ENCODE results near the gene DHODH.
A peak's percentile ranks its signal among the peaks of the same experiment; 100 is the strongest.
"Not testable (repeated sequence)": the region's sequence is repeated elsewhere in the genome, so short reads cannot be mapped to it uniquely, and the experiment has no call there.

DHODH gene

GRCh38 chr16:72008424-72009216 lies at the start of gene DHODH:
Gene DHODH (plus strand): TSS chr16:72008744. CDS start chr16:72008765, 21 bp downstream.
- peak; percentile 99 for DNase-seq (ENCODE audit: low spot score)

- DNase-seq (ENCODE audit: low spot score), result peak; percentile 80
These were observed 47.2 kb upstream of the DHODH start for GRCh38 chr16:71961066-71962039.

DNA sequence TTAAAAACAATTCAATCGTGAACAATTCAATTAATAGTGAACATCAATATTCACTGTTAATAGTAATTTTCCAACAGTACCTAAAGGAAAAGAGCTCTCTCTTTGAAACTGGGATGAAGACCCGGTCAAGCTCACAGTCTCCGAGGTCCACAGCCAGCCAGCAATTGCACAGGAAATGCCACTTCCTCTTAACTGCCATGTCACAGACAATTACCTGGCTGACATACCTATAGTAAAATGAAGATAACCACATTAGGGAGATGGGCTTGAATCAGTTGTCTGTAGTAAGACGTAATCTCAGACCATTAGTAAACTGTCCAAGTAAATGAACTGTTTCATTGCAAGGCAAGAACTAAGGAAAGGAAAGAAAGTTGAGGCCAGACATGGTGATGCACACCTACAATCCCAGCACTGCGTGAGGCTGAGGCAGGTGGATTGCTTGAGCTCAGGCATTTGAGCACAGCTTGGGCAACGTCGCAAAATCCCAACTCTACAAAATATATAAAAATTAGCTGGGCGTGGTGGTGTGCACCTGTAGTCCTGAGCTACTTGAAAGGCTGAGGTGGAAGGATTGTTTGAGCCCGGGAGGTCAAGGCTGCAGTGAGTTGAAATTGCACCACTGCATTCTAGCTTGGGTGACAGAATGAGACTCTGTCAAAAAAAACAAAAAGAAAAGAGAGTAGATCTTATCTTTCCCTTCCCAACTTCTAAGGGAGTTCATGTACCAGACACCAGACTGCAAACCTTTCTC lies 45.2 kb upstream of the DHODH start:
- DNase-seq (ENCODE audit: low spot score), result no peak

GRCh38 chr16:71965223-71965622 lies 43.3 kb upstream of the DHODH start:
- no peak for DNase-seq (ENCODE audit: low spot score)

DNA sequence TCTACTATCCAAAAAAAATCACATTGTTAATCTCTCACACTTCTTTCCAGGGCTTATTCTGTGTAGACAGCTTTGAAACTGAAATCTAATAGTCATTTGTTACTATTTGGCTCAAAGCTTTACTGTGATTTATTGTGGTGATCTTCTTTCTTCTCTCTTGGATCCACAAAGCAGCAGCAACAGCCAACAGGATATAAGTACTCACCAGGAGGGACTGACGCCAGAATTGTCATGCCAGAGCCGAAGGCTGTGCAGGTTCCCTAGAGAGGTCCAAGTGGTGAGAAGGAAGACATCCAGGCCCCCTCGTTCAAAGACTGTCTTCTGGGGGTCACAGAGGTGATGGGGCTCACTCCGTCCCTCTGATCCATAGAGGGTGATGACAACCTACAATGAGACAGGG lies 41.6 kb upstream of the DHODH start:
- DNase-seq (ENCODE audit: low spot score), result no peak

GRCh38 chr16:71969353-71969752 lies 39.2 kb upstream of the DHODH start:
- no peak for DNase-seq (ENCODE audit: low spot score)

- no peak for DNase-seq (ENCODE audit: low spot score)
These were observed 37.0 kb upstream of the DHODH start for GRCh38 chr16:71971571-71971970.

GRCh38 chr16:71972356-71972755 lies 36.2 kb upstream of the DHODH start:
- DNase-seq (ENCODE audit: low spot score), result no peak

DNA sequence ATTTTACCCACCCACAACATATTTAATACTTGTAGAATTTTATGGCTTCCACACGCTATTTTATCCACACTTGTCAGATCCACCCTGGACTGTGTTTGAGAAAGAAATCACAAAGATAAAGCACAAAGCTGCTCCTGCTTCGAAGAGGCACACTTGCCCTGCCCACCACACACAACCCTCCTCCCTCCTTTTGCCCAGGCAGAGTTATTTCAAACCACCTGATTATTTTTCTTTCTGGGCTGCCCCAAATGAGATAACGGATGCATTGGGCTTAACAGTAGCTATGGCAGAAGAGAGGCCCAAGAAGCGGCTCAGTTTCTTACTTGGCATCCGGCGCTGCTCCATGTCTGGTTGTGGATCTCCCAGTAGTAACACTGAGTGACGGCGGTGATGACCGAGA lies 35.5 kb upstream of the DHODH start:
- DNase-seq (ENCODE audit: low spot score), result no peak

DNA sequence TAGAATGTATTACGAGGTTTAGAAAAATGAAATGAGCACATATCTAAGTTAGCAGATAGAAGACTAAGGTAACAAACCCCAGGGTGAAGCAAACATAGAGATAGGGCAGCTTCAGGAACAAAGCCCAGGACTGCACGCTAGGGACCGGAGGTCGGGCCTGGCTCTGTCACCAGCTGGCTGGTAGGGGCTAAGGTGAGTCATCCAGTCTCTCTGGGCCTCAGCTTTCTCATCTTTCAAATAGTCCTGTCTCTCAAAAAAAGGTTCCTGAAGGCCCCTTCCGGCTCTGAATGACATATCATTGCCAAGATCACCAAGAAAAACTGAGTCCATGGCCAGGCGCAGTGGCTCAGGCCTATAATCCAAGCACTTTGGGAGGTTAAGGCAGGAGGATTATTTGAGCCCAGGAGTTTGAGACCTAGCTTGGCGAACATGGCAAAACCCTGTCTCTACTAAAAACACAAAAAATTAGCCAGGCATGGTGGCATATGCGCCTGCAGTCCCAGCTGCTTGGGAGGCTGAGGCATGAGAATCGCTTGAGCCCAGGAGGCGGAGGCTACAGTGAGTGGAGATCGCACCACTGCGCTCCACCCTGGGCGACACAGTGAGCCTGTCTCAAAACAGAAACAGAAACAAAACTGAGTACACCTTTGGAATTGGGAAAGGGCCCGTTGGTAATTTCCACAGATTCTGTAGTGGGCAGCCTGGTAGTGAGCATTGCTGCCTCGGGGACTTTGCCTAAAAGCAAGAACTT lies 34.3 kb upstream of the DHODH start:
- DNase-seq (ENCODE audit: low spot score), result no peak

GRCh38 chr16:71985262-71985974 lies 23.1 kb upstream of the DHODH start:
- DNase-seq (ENCODE audit: low spot score), result no peak

- no peak for DNase-seq (ENCODE audit: low spot score)
These were observed 22.4 kb upstream of the DHODH start for GRCh38 chr16:71986131-71986530.

GRCh38 chr16:71995038-71995437 lies 13.5 kb upstream of the DHODH start:
- DNase-seq (ENCODE audit: low spot score), result no peak

DNA sequence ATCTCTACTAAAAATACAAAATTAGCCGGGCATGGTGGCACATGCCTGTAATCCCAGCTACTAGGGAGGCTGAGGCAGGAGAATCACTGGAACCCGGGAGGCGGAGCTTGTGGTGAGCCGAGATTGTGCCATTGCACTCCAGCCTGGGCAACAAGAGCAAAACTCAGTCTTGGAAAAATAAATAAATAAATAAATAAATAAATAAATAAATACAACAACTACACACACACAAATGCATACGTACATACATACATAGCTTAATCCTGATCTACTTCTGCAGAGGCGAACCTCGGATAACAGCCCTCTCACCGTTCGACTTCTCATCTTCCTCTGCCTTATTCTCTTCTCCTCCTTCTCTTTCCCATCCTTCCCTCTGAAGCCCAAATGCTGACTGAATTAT lies 11.0 kb upstream of the DHODH start:
- not testable (repeated sequence) for DNase-seq (ENCODE audit: low spot score)

- DNase-seq (ENCODE audit: low spot score), result no peak
These were observed 7.2 kb upstream of the DHODH start for GRCh38 chr16:72001180-72001874.

DNA sequence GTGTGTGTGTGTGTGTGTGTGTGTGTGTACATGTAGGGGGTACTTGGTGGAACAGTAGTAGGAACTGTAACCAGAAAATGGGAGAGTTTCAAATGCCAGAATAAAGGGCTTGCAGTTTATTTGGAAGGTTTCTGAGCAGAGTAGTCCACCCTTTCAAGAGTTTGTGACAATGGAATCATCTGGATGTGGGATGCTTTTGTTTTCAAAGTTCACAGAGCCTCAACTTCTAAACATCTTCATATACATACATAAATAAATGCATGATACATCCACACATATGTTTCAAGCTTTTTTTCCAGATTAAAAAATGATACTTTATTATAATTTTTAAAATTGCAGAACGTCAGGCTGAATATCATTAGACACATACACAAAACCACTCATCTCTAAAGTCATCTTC lies 5.9 kb upstream of the DHODH start:
- DNase-seq (ENCODE audit: low spot score), result no peak

- DNase-seq (ENCODE audit: low spot score), result not testable (repeated sequence)
These were observed 500 bp upstream of the DHODH start for GRCh38 chr16:72008065-72008423.

DNA sequence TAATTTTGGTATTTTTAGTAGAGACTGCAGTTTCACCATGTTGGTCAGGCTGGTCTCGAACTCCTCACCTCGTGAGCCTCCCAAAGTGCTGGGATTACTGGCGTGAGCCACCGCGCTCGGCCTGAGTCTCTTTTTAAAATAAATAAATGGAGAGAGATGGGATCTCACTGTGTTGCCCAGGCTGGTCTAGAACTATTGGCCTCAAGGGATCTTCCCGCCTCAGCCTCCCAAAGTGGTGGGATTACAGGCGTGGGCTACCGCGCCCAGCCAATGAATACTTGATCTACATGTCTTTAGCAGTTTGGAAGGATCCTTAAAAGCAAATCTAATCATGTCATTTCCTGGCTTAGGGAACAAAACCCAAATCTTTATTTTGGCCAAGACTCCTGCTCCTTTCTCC lies 1.2 kb downstream of the DHODH start:
- no peak for DNase-seq (ENCODE audit: low spot score)

- DNase-seq (ENCODE audit: low spot score), result no peak
These were observed 4.1 kb downstream of the DHODH start for GRCh38 chr16:72012607-72013006.

DNA sequence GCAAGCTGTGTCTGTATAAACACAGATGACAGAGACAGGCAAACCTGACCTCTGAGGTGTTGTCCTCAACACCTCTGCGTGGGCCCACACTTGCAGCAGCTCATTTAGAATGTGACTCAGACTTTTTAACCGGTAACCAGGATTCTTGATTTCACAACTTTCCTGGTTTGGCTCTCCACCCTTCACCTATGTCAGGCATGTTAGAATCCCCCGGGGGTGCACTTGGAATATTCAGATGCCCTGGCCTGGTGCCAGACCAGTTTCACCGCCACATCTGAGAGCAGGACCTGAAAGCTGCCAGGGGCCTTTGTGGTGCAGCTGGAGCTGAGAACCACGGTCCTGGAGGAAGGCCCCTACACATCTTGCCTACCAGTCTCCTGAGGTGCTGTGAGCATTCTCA lies 4.8 kb downstream of the DHODH start:
- DNase-seq (ENCODE audit: low spot score), result peak; percentile 31

All from activated CD4-positive, alpha-beta T cell treated with anti-CD3 and anti-CD28 coated beads, Interleukin-2, Interleukin-4, amounts not matched to agents 100 ng/mL and 50 ng/mL, durations not matched to agents 16 hours and 8 hours (primary cell).